Memory B cell (primary cell): ENCODE measurements around the gene LRRC57.

Source experiments
- ATAC-seq: fragments of 150-1000 bp; cut with Tn5 transposase; 2 replicates; pipeline ENCODE4 v1.10.0; 2021; ENCODE audit warnings: low read depth, mild to moderate bottlenecking, moderate library complexity
- DNase-seq, 2 donors: peaks; one replicate each; pipeline ENCODE4 v3.0.0; 2022; ENCODE audit warnings: low spot score in 2 of 2
- H3K27ac Mint-ChIP-seq: one replicate; pipeline ENCODE4 v1.8.0; 2022; ENCODE audit warnings: mild to moderate bottlenecking, moderate library complexity, mixed read lengths
- H3K27me3 Mint-ChIP-seq: one replicate; pipeline ENCODE4 v1.8.0; 2022; ENCODE audit warnings: mixed read lengths
- H3K36me3 Mint-ChIP-seq: one replicate; pipeline ENCODE4 v1.8.0; 2022; ENCODE audit warnings: mild to moderate bottlenecking, mixed read lengths
- H3K4me1 Mint-ChIP-seq: one replicate; pipeline ENCODE4 v1.8.0; 2022; ENCODE audit warnings: mixed read lengths
- H3K4me3 Mint-ChIP-seq: one replicate; pipeline ENCODE4 v1.8.0; 2022; ENCODE audit warnings: mild to moderate bottlenecking, moderate library complexity, mixed read lengths
- H3K9me3 Mint-ChIP-seq: one replicate; pipeline ENCODE4 v1.8.0; 2022; ENCODE audit warnings: mixed read lengths

Gene LRRC57

DNA sequence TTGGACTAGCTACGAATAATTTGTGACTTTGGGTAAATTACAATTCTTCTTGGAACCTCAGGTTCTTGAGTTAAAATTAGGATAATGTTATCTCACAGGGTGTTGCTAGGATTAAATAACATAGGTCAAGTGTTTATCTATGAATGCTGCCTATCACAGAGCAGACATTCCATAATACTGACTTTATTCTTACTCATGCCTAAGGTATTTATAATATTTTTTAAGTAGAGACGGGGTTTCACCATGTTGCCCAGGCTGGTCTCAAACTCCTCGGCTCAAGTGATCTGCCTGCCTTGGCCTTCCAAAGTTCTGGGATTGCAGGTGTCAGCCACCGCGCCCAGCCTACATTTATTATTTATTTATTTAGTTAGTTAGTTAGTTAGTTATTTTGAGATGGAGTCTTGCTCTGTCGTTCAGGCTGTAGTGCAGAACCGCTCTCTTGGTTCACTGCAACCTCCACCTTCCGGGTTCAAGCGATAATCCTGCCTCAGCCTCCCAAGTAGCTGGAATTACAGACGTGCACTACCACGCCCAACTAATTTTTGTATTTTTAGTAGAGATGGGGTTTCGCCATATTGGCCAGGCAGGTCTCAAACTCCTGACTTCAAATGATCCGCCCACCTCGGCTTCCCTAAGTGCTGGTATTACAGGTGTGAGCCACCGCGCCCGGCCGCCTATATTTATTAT, 56.9 kb downstream of the LRRC57 start:
- no peaks in the 10 kb centered on the region for H3K27me3 Mint-ChIP-seq
- no peak for DNase-seq
- no peaks in the 10 kb centered on the region for H3K9me3 Mint-ChIP-seq
- peaks cover 2% of the 10 kb centered on the region for H3K36me3 Mint-ChIP-seq
- H3K4me1 Mint-ChIP-seq: peaks cover 34% of the 10 kb centered on the region
- peak overlapping the region; percentile 98 for H3K27ac Mint-ChIP-seq
- ATAC-seq: no peak
- H3K4me3 Mint-ChIP-seq: peak overlapping the region; percentile 97

DNA sequence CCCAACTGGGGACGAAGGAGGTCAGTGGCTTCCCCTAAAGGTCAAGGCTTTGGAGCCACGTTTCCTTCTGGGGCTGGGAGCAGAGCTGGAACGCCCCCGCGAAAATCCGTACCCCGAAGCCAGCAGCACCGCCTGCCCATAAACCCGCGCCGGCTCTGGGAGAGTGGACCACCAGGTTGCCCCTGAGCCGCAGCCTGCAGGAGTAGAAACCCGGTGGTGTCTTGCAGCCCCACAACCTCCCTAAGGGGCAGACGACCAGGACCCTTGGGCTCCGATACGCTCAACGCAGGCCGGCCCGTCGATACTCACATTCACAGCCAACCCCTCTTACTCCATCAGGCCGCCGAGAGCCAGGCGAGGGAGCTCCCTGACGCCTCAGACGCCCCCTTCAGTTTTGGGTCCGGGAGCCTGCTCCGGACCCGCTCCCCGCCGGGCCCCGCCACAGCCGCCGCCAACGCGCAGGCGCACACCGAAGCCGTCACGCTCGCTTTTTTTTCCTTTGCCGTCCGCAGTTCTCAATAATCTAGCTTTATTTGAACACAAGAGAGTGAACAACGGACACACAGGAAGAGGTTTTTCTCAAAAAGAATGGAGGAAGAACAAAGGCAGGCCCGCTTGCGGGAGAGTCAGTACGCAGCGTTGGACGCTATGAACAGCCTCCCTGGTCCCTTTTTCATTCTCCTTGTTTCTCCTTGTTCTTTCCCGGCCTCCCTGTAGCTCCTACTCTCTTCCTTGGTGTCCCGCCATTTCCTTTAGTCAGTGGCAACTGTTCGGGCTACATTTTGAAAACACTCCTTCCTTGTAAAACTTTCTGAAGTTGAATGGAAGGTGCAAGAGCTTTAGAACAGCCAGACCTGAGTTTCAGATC, 57.7 kb downstream of the LRRC57 start, which contains the start of gene ZNF106:
Gene ZNF106 (minus strand): TSS at position 471 of the 868 bp plus-strand sequence. CDS start 18,852 bp downstream, outside the sequence.
- H3K9me3 Mint-ChIP-seq: no peaks in the 10 kb centered on the region
- peaks cover 26% of the 10 kb centered on the region for H3K4me1 Mint-ChIP-seq
- no peaks in the 10 kb centered on the region for H3K27me3 Mint-ChIP-seq
- H3K27ac Mint-ChIP-seq: peak within 1 kb of the TSS; percentile 98
- H3K4me3 Mint-ChIP-seq: peak within 1 kb of the TSS; percentile 97
- H3K36me3 Mint-ChIP-seq: peaks cover 2% of the 10 kb centered on the region
- ATAC-seq (peak; percentile 64), DNase-seq (peak; percentile 85 to 89)

DNA sequence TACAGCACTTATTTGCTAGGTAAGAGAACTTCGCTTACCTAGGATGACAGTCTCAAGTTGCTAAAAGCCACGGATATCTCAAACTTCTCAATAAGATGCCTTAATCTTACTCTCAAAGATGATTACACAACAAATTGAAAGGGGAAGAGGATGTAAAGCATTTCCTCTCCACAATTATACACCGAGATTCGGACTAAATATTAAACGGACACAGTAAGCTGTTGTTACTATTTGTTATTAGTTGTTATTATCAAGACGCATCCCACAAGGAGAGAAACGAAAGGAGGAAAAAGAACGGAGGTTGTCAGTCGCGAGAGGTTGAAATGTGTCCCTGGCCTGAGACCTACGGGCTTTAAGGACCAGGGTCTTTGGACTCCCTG, 58.3 kb downstream of the LRRC57 start:
- Mint-ChIP-seq H3K4me3 (peak overlapping the region; percentile 97), H3K4me1 (peaks cover 22% of the 10 kb centered on the region), H3K27me3 (no peaks in the 10 kb centered on the region), H3K36me3 (peaks cover 4% of the 10 kb centered on the region), H3K27ac (peak overlapping the region; percentile 98), H3K9me3 (no peaks in the 10 kb centered on the region)
- peak; percentile 14 for ATAC-seq
- no peak for DNase-seq
